Osteoblast (primary cell): Measurements from ENCODE around the gene IZUMO1R. TPM values are rescaled to one million over a fixed set of nuclear protein-coding genes. Genes with fewer than 3 reads are reported as not detected.

ENCODE experiments used
- DNase-seq: peaks from one replicate; pipeline ENCODE4 v3.0.0; 2011; ENCODE audit warnings: low spot score, mixed read lengths; ENCODE audit not compliant: insufficient read length; ENCODE audit errors: missing footprints
- H2AFZ ChIP-seq: 2 replicates; pipeline ENCODE4 v1.6.0; 2011; ENCODE audit warnings: mild to moderate bottlenecking, low read length
- H3K27ac ChIP-seq: 2 replicates; pipeline ENCODE4 v1.5.1; 2011; ENCODE audit warnings: mild to moderate bottlenecking, low read depth, low read length, moderate library complexity
- H3K27me3 ChIP-seq: 2 replicates; pipeline ENCODE4 v1.6.0; 2012; ENCODE audit warnings: mild to moderate bottlenecking, control low read depth, inconsistent platforms, low read length, moderate library complexity; ENCODE audit not compliant: insufficient read depth
- H3K36me3 ChIP-seq: 2 replicates; pipeline ENCODE4 v1.5.1; 2011; ENCODE audit warnings: mild to moderate bottlenecking, low read length, control low read depth, moderate library complexity; ENCODE audit not compliant: insufficient read depth
- H3K4me1 ChIP-seq: 2 replicates; pipeline ENCODE4 v1.5.1; 2011; ENCODE audit warnings: mild to moderate bottlenecking, low read length, control low read depth, moderate library complexity; ENCODE audit not compliant: insufficient read depth
- H3K4me2 ChIP-seq: 2 replicates; pipeline ENCODE4 v1.6.0; 2011; ENCODE audit warnings: mild to moderate bottlenecking, low read length; ENCODE audit not compliant: insufficient read depth
- H3K4me3 ChIP-seq: fragments of 200-600 bp; sonication (generic); 3 replicates; pipeline ENCODE4 v1.5.1; 2012; ENCODE audit warnings: mild to moderate bottlenecking, low read length, inconsistent platforms; ENCODE audit not compliant: insufficient read depth
- H3K79me2 ChIP-seq: 2 replicates; pipeline ENCODE4 v1.6.0; 2012; ENCODE audit warnings: mild to moderate bottlenecking, low read length, control low read depth, inconsistent platforms; ENCODE audit not compliant: insufficient read depth
- H3K9me3 ChIP-seq: 2 replicates; pipeline ENCODE4 v1.5.1; 2011; ENCODE audit warnings: low read depth, low read length, control low read depth
- H4K20me1 ChIP-seq: 2 replicates; pipeline ENCODE4 v1.6.0; 2012; ENCODE audit warnings: mild to moderate bottlenecking, low read length, control low read depth; ENCODE audit not compliant: insufficient read depth
- total RNA-seq: library from RNA; depleted of rRNA; stranded (reverse); fragments of >200 nt; gene quantifications from 2 replicates; pipeline ENCODE4 v1.2.3, GENCODE V29; 2012
- TF ChIP-seq, protein P1 (sequence below): IDR thresholded peaks from 2 replicates; pipeline ENCODE4 v1.5.1; 2011; ENCODE audit warnings: mild to moderate bottlenecking, low read depth, low read length, moderate library complexity; ENCODE audit errors: extremely low read depth

IZUMO1R gene
- total RNA-seq, 1 donor, result not detected

DNA sequence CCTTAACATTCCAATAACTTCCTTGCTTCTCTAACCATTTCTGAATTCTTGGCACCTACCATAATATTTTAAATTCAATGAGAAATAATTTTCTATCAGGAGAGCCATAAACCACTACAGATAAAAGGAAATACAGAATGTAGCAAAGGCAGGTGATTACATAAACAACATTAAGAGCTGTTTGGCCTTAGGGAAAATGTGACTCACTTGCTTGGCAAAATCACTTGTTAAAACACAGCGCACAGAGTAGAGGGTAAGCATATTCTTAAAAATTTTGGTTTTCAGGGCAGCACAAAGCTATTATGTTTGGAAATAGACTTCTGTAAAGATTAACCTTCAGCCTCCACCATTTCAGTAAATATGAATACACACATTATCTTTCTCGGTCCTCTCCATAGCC lies 26.4 kb downstream of the IZUMO1R start:
- DNase-seq, result no peak

DNA sequence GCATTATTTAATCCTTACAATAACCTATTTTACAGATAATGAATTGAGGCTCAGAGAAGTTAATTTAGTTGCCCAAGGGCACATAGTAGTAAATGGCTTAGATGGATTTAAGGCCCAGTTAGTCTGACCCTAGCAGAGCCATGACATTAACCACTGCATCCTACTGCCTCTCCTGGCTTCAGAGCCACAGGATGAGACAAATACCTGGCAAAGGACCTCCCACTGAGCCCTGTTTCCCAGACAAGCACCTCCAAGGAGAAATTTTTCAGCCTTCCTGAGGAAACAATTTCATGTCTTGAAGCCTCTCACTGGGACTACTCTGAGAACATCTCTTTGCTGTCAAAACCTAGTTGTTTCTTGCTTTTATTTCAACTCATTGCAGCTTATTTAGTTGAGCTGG lies 28.4 kb downstream of the IZUMO1R start:
- Histone ChIP-seq H4K20me1 (no peaks in the 10 kb centered on the region), H3K4me3 (no peak overlapping the region), H3K79me2 (no peaks in the 10 kb centered on the region), H3K4me2 (no peak overlapping the region), H3K9me3 (no peaks in the 10 kb centered on the region), H3K27me3 (no peaks in the 10 kb centered on the region), H3K36me3 (no peaks in the 10 kb centered on the region), H3K4me1 (no peaks in the 10 kb centered on the region), H2AFZ (no peak overlapping the region), H3K27ac (no peak overlapping the region)
- TF ChIP-seq, protein P1, sequence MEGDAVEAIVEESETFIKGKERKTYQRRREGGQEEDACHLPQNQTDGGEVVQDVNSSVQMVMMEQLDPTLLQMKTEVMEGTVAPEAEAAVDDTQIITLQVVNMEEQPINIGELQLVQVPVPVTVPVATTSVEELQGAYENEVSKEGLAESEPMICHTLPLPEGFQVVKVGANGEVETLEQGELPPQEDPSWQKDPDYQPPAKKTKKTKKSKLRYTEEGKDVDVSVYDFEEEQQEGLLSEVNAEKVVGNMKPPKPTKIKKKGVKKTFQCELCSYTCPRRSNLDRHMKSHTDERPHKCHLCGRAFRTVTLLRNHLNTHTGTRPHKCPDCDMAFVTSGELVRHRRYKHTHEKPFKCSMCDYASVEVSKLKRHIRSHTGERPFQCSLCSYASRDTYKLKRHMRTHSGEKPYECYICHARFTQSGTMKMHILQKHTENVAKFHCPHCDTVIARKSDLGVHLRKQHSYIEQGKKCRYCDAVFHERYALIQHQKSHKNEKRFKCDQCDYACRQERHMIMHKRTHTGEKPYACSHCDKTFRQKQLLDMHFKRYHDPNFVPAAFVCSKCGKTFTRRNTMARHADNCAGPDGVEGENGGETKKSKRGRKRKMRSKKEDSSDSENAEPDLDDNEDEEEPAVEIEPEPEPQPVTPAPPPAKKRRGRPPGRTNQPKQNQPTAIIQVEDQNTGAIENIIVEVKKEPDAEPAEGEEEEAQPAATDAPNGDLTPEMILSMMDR, result no peak
- DNase-seq, result no peak

More for the DNA sequence above, 26.4 kb downstream of the IZUMO1R start:
- H2AFZ ChIP-seq, result no peak overlapping the region
- H4K20me1 ChIP-seq, result no peaks in the 10 kb centered on the region
- no peak overlapping the region for H3K4me3 ChIP-seq
- H3K27me3 ChIP-seq, result no peaks in the 10 kb centered on the region
- H3K4me2 ChIP-seq, result no peak overlapping the region
- TF ChIP-seq, protein P1, result no peak
- no peaks in the 10 kb centered on the region for H3K36me3 ChIP-seq
- H3K4me1 ChIP-seq, result no peaks in the 10 kb centered on the region
- no peaks in the 10 kb centered on the region for H3K9me3 ChIP-seq
- no peak overlapping the region for H3K27ac ChIP-seq
- no peaks in the 10 kb centered on the region for H3K79me2 ChIP-seq

DNA sequence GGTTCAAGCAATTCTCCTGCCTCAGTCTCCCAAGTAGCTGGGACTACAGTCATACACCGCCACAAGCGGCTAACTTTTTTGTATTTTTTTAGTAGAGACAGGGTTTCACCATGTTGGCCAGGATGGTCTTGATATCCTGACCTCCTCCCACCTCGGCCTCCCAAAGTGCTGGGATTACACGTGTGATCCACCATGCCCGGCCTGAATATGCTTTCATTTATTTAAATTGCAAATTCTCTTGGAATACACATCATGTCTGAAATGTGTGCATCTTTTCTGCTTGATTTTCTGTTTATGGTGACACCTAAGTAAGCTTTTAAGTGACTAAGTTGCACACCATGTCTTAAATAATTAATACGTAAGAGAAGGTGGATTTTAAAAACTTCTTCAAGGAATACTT lies 31.7 kb downstream of the IZUMO1R start:
- no peak overlapping the region for H2AFZ ChIP-seq
- no peaks in the 10 kb centered on the region for H3K36me3 ChIP-seq
- H3K9me3 ChIP-seq, result no peaks in the 10 kb centered on the region
- no peaks in the 10 kb centered on the region for H4K20me1 ChIP-seq
- TF ChIP-seq, protein P1, result no peak
- H3K79me2 ChIP-seq, result no peaks in the 10 kb centered on the region
- DNase-seq, result no peak
- H3K4me1 ChIP-seq, result no peaks in the 10 kb centered on the region
- H3K4me3 ChIP-seq, result no peak overlapping the region
- H3K27ac ChIP-seq, result no peak overlapping the region
- H3K27me3 ChIP-seq, result no peaks in the 10 kb centered on the region
- no peak overlapping the region for H3K4me2 ChIP-seq

DNA sequence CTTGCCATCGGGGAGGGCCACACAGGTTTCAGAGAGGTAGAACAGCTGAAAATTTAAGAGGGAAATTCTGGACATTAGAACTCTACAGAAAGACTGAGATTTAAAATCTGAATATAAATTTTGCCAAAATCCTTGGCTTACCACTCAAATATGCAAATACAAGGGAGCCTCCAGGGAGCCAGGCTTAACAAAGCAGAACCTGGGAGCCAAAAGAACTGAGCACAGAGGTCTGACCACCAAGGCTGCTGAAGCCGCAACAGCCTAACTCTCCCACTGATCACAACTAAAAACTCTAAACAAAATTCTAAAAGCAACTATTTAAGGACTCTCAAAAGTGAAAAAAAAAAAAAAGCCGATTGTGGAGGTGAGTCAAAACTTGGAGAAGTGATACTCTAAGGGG lies 34.3 kb downstream of the IZUMO1R start:
- Histone ChIP-seq H3K9me3 (no peaks in the 10 kb centered on the region), H3K27me3 (no peaks in the 10 kb centered on the region), H3K4me3 (no peak overlapping the region), H3K79me2 (no peaks in the 10 kb centered on the region), H3K36me3 (no peaks in the 10 kb centered on the region), H3K27ac (no peak overlapping the region), H2AFZ (no peak overlapping the region), H4K20me1 (no peaks in the 10 kb centered on the region), H3K4me2 (no peak overlapping the region), H3K4me1 (no peaks in the 10 kb centered on the region)
- DNase-seq, result no peak
- TF ChIP-seq, protein P1, result no peak
